GM19395 (cell line): ENCODE data around the gene TOM1.

Source experiments
- ATAC-seq: cut with Tn5 transposase; IDR thresholded peaks from one replicate; pipeline ENCODE4 v1.9.1; 2021; ENCODE audit warnings: mild to moderate bottlenecking, moderate library complexity; ENCODE audit not compliant: unreplicated experiment

TOM1 gene

DNA sequence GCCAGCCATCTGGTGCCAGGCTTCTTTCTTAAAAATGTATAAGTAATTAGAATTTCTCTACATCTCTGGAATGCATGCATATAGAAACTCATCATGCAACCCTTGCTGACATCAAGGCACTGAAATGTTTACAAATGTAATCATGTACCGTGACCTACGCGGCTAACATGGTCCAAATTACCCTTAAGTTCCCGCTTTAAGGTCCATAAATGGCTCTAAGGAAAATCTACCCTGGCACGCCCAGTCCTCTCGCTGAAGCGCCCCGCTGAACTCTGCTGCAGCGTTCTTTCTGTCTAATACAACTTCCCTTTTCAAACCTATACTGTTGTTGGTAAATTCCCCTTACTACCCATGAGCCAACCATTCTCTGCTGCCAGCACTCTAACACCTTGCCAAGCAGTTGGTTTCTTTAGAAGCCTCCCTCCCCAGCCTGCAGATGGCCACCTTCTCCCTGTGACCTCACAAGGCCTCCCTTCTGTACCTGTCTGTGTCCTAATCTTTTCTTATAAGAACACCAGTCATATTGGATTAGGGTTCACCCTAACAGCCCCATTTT lies 67.7 kb downstream of the TOM1 start:
- no peak for ATAC-seq

DNA sequence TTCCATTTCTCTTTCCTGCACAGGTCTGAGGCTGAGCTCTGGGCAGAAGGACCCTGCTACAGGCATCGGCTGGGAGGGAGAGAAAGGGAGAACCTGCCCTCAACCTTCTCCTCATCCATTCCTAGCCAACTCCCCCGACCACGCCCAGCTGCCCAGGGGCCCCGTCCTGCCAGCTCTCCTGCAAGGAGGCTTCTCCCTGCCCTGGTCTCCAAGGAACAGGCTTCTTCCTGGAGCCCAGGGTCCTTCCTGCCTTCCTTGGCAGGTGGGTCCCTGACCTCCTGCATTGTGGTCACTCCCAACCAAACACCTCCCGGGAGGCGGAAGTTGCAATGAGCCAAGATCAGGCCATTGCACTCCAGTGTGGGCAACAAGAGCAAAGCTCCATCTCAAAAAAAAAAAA lies 68.7 kb downstream of the TOM1 start:
- ATAC-seq: no peak

DNA sequence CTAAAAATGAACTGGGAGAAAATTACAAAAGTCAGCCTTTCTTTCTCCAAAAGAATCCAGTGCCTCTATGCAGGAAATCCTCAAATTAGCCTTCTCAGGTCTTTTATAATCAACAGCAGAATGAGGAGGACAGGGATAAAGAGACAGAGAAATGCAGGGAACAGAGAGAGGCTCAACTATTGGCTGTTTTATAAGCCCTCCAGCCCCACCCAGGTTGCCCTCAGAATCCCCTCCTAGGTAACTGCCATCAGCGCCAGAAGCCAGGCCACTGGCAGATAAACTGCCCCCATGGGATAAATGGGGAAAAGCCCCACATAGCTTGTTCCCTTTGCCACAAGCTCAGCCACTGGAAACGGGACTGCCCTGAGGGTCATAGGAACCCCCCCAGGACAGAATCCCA lies 70.3 kb downstream of the TOM1 start:
- ATAC-seq: no peak

DNA sequence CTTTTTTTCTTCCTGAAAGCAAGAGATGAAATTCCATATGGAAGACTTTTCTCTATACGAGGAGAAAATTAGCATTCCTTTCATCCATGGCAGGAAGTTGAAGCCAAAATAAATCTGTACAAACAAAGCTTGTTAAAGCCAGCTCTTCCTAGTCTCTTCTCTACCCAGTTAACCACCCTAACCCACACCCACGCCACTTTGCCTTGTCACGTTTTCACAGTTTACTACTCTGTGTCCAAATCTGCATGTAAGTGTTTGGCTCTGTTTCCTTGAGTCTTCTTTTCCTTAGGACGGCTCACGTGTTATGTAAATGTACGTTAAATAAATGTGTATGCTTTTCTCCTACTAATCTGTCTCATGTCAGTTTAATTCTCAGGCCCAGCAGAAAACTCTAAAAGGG lies 74.1 kb downstream of the TOM1 start:
- ATAC-seq: no peak

DNA sequence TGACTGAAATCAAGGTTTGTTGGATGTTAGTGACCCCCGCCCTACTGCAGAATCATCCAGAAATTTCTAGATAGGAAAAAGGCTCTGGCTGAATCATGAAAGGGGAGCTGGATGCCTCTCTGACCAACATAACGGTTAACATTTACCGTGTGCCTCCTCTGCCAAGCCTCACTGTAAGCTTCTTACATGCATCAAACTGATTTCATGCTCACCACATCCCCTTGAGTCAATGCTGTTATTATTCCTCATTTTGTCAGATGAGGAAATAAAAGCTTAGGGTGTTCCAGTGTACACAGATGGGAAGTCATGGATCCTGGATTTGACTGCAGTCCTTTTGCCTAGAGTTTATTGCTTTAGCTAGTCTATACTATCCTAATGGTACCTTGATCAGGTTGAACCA lies 75.3 kb downstream of the TOM1 start:
- no peak for ATAC-seq

DNA sequence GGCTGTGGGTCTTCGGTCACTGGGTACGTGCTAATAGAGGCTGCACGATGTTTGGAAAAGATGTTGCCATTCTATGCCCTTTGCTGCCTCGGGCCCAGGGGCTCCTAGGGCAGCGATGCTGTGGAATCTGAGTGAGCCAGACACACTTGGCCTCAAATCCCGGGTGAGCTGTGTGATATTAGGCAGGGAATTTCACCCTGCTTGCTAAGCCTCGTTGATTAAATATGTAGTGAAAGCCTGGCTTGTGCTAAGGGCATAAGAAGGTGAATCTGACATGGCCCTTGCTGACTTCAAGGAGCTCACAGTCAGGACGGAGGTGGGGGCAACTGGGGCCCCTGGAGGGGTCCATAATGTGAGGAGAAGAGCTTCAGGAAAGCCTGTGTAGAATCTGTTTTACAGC lies 75.8 kb downstream of the TOM1 start:
- no peak for ATAC-seq

DNA sequence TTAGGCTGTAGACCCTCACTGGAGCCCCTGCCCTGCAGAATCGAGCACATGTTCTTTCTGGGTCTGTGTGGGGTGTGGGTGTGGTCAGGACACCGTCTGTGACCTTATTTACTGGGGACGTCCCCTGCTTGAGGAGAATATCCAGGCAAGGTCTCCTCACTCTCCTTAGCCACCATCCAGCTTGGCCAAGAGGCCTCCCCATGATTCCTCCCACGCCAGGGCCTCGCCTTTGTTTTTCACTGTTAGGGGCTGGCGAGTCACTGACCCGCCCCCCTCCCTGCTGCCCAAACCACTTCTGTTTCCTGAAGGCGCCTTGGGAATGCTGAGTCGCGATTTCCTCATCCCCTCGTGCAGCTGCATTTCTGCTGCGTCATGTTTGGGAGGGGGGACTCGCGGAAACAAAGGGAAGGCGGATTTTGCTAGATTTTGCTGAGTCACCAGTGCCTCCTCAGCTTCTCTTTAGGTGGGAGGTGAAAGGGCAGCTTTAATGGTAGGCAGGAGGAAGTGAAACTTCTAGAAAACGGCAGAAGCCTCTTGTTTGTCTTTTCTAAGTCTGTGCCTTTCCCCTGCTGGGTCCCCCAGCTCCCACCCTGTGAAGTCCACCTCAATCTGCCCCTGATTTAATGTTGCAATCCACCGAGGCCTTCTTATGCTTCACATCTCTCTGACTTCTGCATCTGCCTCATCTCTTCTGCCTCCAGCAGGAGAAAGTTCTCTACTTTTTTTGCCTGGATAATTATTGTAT lies 77.2 kb downstream of the TOM1 start:
- peak; percentile 63 for ATAC-seq

DNA sequence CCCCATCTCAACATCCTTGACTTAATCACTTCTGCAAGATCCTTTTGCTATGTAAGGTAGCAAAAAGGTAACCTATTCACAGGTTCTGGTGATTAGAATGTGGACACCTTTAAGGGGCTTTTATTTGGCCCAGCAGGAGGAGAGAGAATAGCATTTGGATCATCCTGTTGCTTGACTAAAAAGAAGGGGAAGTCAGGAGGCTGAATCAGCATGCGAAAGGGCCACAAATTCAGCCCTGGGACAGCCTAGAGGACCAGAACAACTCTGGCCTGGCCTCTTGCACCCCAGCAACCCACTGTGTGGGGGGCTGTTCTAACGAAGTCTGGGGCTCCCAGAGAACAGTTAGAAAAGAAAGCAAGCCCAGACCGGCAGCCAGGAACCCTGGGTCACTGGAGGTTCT lies 78.0 kb downstream of the TOM1 start:
- no peak for ATAC-seq

DNA sequence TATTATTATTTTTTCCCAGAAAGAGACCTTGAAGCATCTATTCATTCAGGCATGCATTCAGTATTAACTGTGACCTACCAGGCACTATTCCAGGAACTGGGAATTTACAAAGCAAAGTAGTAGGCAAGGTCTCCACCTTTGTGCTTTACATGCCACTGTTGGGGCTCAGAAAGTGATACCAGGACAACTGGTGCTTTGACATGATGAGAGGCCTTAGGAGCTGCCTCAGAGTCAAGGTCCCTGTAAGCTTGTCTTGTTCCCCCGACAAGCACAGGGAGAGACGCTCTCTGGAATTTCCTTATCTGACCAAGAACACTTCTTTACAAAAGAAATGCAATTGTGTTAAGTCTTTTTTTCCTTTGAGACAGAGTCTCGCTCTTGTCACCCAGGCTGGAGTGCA lies 78.9 kb downstream of the TOM1 start:
- no peak for ATAC-seq

DNA sequence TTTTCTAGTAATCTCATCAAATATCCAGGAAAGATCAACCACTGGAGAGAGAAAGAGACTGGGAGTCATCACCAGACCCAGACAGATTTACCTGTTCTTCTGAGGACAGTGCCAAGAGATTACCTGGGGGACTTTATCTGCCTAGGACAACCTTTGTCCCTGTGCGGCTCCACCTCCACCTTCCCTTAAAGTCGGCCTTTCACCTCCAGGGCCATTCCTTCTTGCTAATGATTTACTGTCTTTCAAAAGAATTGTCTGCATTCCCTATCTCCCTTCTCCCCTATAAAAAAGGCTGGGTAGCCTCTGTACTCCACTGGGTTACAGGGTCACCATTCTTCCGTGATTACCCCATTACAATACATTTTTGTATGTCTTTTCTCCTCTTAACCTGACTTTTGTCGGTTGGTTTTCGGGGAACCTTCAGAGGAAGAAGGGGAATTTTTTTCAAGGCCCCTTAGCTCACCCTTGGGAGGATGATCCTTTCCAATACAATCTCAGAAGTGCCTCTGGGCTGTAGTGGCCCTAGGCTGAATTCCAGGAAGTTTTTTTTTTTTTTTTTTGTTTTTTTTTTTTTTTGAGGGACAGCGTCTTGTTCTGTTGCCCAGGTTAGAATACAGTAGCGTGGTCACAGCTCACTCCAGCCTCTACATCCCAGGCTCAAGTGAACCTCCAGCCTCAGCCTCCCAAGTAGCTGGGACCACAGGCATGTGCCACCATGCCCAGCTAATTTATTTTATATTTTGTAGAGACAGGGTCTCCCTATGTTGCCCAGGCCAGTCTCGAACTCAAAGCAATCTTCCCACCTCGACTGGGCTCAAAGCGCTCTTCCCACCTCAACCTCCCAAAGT lies 79.7 kb downstream of the TOM1 start:
- no peak for ATAC-seq

DNA sequence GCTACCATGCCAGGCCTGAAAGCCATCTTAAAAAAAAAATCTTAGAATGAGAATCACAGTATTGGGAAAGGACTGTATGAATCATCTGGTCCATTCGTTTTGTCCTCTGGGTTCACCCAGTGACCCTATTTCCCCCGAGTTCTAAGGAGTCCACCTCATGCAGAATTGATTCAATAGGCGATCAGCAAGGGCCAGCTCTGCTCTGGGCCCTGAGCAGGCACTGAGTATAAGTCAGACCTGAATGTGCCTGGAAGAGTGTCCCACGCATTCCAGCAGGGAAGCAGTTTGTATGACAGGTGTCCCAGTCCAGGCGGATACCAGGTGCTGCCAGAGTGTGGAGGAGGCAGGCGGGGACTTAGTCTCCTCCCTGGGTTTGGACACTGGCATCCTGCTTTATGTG lies 80.3 kb downstream of the TOM1 start:
- ATAC-seq: no peak

DNA sequence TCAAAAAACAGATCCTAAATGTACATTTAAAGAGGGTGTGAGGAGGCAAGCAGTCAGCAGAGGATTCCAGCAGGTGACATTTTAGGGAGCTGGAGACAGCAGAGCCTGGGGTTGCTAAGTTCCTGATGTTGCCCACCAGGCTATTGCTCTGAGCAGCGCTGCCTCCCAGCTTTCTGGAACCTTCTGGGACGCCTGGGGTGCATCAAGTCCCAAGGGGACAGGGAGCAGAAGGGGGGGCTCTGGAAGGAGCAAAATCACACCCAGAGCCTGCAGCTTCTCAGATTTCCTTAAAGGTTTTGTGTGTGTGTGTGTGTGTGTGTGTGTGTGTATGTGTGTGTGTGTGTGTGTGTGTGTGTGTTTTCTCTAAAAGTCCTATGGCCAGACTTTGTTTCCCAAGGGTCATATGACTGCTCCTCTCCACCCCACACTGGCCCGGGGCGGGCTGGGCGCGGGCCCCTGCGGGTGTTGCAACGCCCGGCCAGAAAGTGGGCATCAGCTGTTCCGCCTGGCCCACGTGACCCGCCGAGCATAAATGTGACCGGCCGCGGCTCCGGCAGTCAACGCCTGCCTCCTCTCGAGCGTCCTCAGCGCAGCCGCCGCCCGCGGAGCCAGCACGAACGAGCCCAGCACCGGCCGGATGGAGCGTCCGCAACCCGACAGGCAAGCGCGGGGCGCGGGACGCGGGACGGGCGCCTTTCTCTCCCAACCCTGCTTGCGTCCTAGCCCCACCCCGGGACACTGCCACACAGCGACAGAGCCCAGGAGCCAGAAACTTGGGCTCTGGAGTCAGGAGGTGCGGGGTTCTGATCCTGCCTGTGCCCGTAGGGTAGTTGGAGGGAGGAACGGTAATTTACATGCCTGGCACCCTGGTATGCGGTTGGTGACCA lies 81.1 kb downstream of the TOM1 start, which contains the start of gene HMOX1:
Gene HMOX1, plus strand, starts transcription at position 560 of the 887 bp plus-strand sequence. Its CDS starts 78 bp downstream, at position 638.
- peak; percentile 57 for ATAC-seq

DNA sequence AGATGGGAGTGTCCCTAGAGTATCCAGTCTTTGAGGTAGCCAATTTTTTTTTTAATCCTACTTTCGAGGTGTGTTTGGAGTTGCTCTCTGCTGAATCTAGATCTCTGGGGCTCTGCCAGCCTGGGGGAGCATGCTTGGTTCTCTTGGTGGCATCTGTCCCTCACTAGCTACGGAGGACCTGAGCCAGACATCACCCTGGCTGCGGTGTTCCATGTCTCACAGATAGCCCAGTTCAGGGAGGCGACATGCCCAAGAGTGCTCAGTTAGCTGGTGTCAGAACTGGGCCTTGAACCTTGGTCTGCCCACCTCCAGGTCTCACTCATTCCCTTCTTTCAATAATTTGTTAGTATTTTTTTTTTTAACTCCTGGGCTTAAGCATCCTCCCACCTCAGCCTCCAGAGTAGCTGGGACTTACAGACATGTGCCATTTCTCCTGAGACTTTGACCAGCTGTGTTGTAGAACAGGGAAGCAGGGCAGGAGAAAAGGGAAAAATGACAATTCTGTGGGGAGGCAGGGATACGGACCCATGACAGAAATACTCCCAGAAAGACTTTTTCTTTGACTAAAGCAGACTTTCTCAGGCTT lies 81.8 kb downstream of the TOM1 start:
- ATAC-seq: no peak

DNA sequence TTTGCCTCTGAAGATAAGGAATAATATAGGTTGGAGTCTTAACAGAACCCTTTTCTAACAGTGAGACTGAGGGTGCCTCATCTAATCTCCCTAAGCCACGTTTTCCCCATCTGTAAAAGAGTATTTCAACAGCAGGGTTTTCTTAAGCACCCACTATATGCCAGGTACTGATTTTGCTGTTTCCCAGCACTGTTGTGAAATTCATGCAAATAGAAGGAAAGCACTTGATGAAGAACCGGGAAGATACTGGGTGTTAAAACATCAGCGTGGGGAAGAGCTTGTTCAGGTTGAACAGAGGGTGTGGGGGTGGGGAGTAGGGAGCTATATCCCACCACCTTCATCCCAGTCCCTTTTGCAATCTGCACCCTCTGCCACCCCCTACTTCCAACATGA lies 84.0 kb downstream of the TOM1 start:
- ATAC-seq: no peak

DNA sequence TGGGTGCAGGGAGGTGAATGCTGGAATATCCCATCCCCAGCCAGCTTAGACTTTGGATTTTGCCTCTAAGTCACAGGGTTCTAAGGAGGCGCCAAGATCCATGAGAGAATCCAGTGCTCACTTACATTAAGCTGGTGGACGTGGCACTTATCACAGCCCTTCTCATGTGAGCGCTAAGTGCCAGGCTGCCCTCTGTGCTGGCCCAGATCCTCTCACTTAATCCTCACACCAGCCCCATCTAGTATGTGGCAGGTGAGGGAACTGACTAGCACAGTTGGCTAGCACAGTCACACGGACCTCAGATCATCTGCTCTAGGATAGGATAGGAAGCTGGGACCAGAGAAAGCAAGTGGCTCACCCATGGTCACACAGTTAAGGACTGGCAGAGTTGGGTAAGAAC lies 84.8 kb downstream of the TOM1 start:
- no peak for ATAC-seq

DNA sequence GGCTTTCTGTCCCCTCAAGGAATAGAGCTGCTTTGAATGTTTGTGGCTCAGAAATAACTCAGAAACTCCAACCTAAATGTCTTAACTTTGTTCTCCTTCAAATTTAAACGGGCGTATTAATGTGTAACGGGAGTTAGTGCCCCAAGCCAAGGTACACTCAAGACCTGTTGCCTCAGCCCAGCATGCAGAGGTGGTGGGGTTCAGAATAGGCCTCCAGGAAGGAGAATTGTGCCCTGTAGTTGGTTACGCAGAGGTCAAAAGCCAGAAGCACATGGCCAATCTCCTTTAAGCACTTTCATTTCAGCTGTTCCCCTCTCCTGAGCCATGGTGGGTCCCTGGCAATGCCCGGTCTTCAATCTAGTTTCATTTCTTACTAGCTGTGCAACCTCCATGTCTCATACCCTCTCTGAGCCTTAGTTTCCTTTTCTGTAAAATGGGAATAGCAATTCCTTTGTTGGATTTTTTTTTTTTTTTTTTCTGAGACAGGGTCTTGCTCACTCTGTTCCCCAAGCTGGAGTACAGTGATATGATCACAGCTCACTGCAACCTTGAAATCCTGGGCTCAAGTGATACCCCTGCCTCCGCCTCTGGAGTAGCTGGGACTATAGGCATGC lies 85.4 kb downstream of the TOM1 start:
- no peak for ATAC-seq

DNA sequence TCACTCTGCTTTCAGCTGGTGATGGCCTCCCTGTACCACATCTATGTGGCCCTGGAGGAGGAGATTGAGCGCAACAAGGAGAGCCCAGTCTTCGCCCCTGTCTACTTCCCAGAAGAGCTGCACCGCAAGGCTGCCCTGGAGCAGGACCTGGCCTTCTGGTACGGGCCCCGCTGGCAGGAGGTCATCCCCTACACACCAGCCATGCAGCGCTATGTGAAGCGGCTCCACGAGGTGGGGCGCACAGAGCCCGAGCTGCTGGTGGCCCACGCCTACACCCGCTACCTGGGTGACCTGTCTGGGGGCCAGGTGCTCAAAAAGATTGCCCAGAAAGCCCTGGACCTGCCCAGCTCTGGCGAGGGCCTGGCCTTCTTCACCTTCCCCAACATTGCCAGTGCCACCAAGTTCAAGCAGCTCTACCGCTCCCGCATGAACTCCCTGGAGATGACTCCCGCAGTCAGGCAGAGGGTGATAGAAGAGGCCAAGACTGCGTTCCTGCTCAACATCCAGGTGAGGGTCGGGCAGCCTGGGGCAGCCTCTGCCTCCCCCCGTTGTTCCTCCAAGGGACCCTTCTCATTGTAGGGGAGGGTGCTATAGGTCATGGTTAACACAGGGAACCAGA lies 87.1 kb downstream of the TOM1 start:
- no peak for ATAC-seq

DNA sequence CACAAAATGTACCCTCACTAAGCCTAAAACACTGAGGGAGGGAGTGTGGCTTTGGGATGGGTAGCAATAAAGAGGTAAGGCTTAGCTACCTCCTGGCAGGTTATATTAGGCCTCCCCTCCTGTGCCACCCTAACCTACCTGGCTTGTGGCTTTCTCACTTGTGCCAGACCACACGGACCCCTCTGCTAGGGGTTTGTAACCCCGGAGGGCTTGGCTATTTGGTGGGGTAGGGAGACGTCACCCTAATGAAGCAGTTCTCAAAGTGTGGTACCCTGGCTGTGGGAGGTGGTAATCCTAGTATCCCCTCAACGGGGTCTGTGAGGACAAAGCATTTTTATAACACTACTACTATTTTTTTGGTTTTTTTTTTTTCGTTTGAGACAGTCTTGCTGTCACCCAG lies 91.2 kb downstream of the TOM1 start:
- no peak for ATAC-seq

DNA sequence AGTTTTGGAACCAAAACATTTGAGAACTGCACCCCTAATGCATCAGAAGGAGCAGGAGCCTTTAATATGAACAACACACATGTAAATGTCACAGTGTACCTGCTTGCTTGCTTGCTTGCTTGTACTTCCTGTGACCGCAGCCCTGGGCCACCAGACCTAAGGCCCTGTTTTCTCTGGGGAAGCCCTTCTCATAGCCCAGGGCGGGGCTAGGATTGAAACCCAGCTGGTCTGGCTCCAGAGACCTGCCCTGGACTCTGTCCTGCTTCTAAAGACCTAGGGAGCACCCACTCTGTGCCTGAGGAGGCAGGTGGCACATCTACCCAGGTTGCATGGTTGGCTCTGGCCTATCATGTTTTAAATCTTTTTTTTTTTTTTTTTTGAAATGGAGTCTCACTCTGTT lies 92.7 kb downstream of the TOM1 start:
- ATAC-seq: peak; percentile 53
